Tibial nerve (tissue), 4 donors: ENCODE measurements around the gene EYA2. TPM values are rescaled to one million over a fixed set of nuclear protein-coding genes. Genes with fewer than 3 reads are reported as not detected.

Experiments
- DNase-seq, 2 donors: peaks; one replicate each; pipeline ENCODE4 v3.0.0-alpha.2; 2019; ENCODE audit warnings: low spot score in 2 of 2
- H3K27ac ChIP-seq, 4 donors: fragments of 200-600 bp; sonication (generic) in 3 of 4; one replicate each; pipeline ENCODE4 v1.5.1; 2017 to 2019; ENCODE audit warnings: mild to moderate bottlenecking in 1 of 4
- H3K27me3 ChIP-seq, 2 donors: fragments of 200-600 bp; sonication (generic) in 1 of 2; one replicate each; pipeline versions ENCODE4 v1.5.1 to v1.6.0; 2017 to 2019
- H3K36me3 ChIP-seq, 3 donors: fragments of 200-600 bp; sonication (generic); one replicate each; pipeline ENCODE4 v1.5.1; 2018 to 2019
- H3K4me1 ChIP-seq, 4 donors: fragments of 200-600 bp; sonication (generic) in 3 of 4; one replicate each; pipeline ENCODE4 v1.5.1; 2017 to 2019
- H3K4me3 ChIP-seq, 4 donors: fragments of 200-600 bp; sonication (generic) in 3 of 4; one replicate each; pipeline ENCODE4 v1.5.1; 2017 to 2019; ENCODE audit warnings: mild to moderate bottlenecking in 1 of 4, moderate library complexity in 1 of 4
- H3K9me3 ChIP-seq, 4 donors: fragments of 200-600 bp; sonication (generic) in 3 of 4; one replicate each; pipeline ENCODE4 v1.5.1; 2017 to 2019
- CTCF ChIP-seq, 5 experiments: fragments of 200-600 bp in 3 of 5; fragments of 450-650 bp in 2 of 5; sonication (generic) in 3 of 5; IDR thresholded peaks; one replicate each; pipeline ENCODE4 v1.5.1; 2016 to 2019; ENCODE audit warnings: antibody characterized with exemption in 5 of 5, mild to moderate bottlenecking in 3 of 5, moderate library complexity in 2 of 5
- EP300 ChIP-seq, 2 donors: sonication (generic); formaldehyde crosslinking; IDR thresholded peaks; one replicate each; pipeline ENCODE4 v1.6.1; 2017; ENCODE audit warnings: antibody characterized with exemption in 2 of 2, mild to moderate bottlenecking in 1 of 2
- POLR2A ChIP-seq, 2 donors: fragments of 450-650 bp; IDR thresholded peaks; one replicate each; pipeline ENCODE4 v1.6.1; 2017; ENCODE audit warnings: antibody characterized with exemption in 2 of 2, mild to moderate bottlenecking in 2 of 2, moderate library complexity in 2 of 2
- WGBS, 2 donors: methylation state at CpG; one replicate each; pipeline ENCODE4 v1.1.5; 2018; 5-methylcytosine and 5-hydroxymethylcytosine counted together
- total RNA-seq, 4 donors: library from RNA; depleted of rRNA; stranded (reverse); fragments of >200 nt; gene quantifications; one replicate each; pipeline ENCODE4 v1.1.0, GENCODE V29; 2016

The EYA2 gene
- total RNA-seq, 4 donors from 2014 or later, result 13.8 to 25.5 (median 20.2) TPM

GRCh38 chr20:47213966-47214365 lies 319.3 kb downstream of the EYA2 start:
- Histone ChIP-seq H3K36me3 (peaks cover 0 to 97% (median 16%) of the 10 kb centered on the region in 3 donors), H3K27ac (no peak overlapping the region), H3K4me1 (no peaks in the 10 kb centered on the region), H3K9me3 (no peaks in the 10 kb centered on the region), H3K27me3 (no peaks in the 10 kb centered on the region), H3K4me3 (no peak overlapping the region)
- 93 to 94% methylated on average over 9 of the region's 9 CpGs for WGBS, 2 donors
- TF ChIP-seq POLR2A (IDR thresholded peaks at IDR 0.05), result no peak
- DNase-seq, result no peak

- H3K4me1 ChIP-seq, result no peaks in the 10 kb centered on the region
- H3K36me3 ChIP-seq, result peaks cover 0 to 94% (median 12%) of the 10 kb centered on the region in 3 donors
- no peaks in the 10 kb centered on the region for H3K27me3 ChIP-seq
- WGBS, 2 donors, result 91 to 93% methylated on average over 10 of the region's 10 CpGs
- TF ChIP-seq POLR2A (IDR thresholded peaks at IDR 0.05) (no peak), EP300 (IDR thresholded peaks at IDR 0.05) (no peak), CTCF (IDR thresholded peaks at IDR 0.05) (no peak)
- H3K9me3 ChIP-seq, result no peaks in the 10 kb centered on the region
- H3K4me3 ChIP-seq, result no peak overlapping the region
- H3K27ac ChIP-seq, result no peak overlapping the region
- no peak for DNase-seq
These were observed 321.2 kb downstream of the EYA2 start for GRCh38 chr20:47215653-47216397.

DNA sequence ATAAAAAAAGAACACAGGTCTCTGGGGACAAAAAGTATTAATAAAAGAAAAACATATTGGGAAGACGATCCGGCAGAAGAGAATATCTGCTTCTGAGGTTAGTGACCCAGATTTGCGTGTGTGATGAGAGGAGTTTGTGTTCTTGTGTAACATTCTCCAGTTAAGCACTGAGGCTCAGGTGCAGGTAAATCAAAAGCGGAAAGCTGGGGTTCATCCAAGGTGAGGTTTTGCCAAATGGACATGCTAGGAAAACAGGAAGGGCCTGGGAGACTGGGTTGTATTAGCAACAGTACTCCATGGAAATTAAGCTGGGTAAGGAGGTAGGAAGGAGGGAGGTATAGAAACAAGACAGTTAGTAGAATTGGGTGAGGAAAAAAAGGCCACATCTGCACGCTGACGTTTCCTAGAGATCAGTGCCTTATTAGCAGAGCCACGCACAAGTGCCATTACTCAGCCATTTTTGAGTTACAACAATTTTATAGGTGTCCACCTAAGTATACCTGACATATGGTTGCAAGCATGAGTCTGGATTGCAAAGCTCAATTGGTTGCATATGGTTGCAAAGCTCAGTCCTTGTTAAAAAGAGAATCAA lies 322.3 kb downstream of the EYA2 start:
- Histone ChIP-seq H3K9me3 (no peaks in the 10 kb centered on the region), H3K4me3 (no peak overlapping the region), H3K27ac (no peak overlapping the region), H3K27me3 (no peaks in the 10 kb centered on the region), H3K4me1 (no peaks in the 10 kb centered on the region), H3K36me3 (peaks cover 0 to 94% (median 6%) of the 10 kb centered on the region in 3 donors)
- TF ChIP-seq CTCF (IDR thresholded peaks at IDR 0.05) (no peak), EP300 (IDR thresholded peaks at IDR 0.05) (no peak)
- DNase-seq, result no peak
- 80 to 83% methylated on average over 7 of the region's 7 CpGs for WGBS, 2 donors

- Histone ChIP-seq H3K36me3 (peaks cover 0 to 94% (median 0%) of the 10 kb centered on the region in 3 donors), H3K4me3 (no peak overlapping the region), H3K4me1 (no peaks in the 10 kb centered on the region), H3K27me3 (no peaks in the 10 kb centered on the region), H3K27ac (no peak overlapping the region), H3K9me3 (no peaks in the 10 kb centered on the region)
- no peak for TF ChIP-seq EP300 (IDR thresholded peaks at IDR 0.05)
- TF ChIP-seq CTCF (IDR thresholded peaks at IDR 0.05), result no peak
- TF ChIP-seq POLR2A (IDR thresholded peaks at IDR 0.05), result no peak
- 86 to 87% methylated on average over 12 of the region's 12 CpGs for WGBS, 2 donors
- DNase-seq, result no peak
These were observed 323.1 kb downstream of the EYA2 start for GRCh38 chr20:47217482-47218446.

DNA sequence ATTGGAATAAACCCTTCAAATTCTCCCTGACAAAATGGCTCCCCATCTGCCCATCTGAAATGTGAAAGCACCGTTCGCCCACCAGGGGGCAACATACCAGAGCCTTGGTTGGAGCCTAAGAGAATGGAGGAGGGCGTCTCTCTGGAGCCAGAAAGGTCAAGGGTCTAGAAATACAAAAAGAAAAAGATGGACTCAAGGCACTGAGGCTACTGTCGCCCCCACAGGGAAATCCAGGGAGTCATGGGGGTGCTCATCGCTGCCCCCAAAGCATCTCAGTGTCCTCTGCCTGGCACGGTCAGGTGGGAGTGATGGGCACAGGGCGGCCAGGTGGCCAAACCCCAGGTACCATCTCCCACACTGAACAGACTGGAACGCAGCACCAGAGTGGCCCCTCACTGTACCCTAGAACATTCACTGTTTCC lies 325.5 kb downstream of the EYA2 start:
- Histone ChIP-seq H3K27me3 (no peaks in the 10 kb centered on the region), H3K4me3 (no peak overlapping the region), H3K9me3 (no peaks in the 10 kb centered on the region), H3K36me3 (peaks cover 0 to 94% (median 0%) of the 10 kb centered on the region in 3 donors), H3K27ac (no peak overlapping the region), H3K4me1 (no peaks in the 10 kb centered on the region)
- WGBS, 2 donors, result 85 to 88% methylated on average over 8 of the region's 8 CpGs
- TF ChIP-seq POLR2A (IDR thresholded peaks at IDR 0.05), result no peak
- TF ChIP-seq CTCF (IDR thresholded peaks at IDR 0.05), result peak in 3 of 5 experiments; percentile 18 to 54 (median 47)
- no peak for DNase-seq
